Stimulated activated CD8-positive, alpha-beta memory T cell treated with anti-CD3 and anti-CD28 coated beads, Interleukin-15, amount 100 ng/mL, for 1 hour (primary cell): ENCODE data around the gene NSMCE1.

Experiments used
- DNase-seq: peaks from one replicate; pipeline ENCODE4 v3.0.0-alpha.2; 2020; ENCODE audit warnings: low read depth

The NSMCE1 gene

GRCh38 chr16:27191352-27191924, 77.1 kb downstream of the NSMCE1 start:
- no peak for DNase-seq

- no peak for DNase-seq
Measured at GRCh38 chr16:27190316-27190871, 78.2 kb downstream of the NSMCE1 start.

DNA sequence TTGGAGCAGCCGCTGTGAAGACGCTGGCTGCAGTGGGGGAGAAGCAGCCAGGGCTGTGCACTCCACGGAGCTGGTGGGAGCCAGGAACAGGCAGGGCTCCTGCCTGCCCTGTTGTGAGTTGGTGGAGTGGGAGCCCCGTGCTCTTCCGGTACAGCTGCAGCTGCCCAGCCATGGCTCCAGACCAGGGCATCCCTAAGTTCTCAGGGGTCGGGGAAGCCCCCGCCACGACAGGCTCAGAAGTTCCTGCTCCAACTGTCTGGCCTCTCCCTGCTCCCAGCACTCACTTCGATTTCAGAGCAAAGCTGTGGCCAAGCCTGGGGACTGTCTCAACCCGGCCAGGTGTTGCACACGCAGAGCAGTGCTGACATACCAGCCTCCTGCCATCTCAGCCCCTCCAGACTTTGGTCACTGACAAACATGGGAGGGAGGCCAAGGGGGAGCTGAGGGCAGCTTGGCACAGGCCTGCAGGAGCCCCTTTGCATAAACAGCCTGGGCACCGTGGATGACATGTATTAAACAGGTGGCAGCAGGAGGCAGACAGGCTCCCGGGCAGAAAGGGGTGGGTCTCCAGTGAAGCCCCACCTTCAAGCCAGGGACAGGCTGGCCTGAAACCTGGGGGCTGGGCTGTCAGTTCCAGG, 79.1 kb downstream of the NSMCE1 start:
- no peak for DNase-seq

DNA sequence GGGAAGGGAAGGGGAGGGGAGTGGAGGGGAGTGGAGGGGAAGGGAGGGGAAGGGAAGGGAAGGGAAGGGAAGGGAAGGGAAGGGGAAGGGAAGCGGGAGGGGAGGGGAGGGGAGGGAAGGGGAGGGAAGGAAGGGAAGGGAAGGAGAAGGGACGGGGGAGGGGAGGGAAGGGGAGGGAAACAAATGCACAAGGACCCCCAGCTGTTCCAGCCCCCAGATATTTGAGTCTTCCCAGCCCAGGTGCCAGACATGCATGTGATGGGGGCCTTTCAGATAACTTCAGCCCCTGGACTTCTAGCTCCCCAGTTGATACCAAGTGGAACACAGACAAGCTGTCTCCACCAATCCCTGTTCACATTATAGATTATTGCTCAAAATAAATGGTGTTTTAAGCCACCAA, 79.9 kb downstream of the NSMCE1 start:
- DNase-seq: no peak

DNA sequence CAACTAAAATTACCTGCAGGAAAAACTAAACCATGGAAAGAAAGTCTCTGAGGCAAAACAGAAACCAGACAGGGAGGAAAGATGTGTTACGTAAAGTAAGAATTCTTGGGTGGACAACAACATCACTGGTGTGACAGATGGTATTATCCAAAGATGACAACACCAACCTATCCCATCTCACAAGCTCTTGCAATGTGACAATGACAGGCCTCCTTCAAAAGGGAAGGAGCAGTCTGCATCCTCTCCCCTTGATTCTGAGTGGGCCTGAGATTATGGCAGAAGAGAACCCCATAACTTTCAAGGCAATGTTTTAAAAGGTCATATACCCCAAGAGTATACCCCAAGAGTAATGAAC, 82.8 kb downstream of the NSMCE1 start:
- no peak for DNase-seq

DNA sequence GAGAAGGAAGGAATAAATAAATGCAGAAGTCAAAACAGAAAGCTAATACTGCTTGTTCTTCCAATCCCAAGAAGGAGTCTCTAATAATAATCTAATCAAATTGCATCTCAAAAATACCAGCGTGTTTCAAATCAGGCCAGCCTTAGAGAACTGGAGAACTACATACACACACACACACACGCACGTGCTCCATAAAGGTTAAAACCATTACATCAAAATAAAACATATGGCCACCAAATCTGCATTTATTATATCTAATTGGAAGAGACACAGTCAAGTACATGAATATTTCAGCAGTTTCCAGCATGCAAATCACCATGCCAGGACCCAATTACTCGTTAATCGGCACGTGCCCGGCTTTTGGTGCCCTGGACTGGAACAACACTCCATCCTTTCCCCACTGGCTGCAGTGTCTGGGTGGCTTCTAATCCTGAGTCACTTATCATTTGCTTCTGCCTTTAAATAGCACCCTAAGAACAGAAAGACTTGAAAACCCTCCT, 85.6 kb downstream of the NSMCE1 start:
- DNase-seq: no peak

- DNase-seq: no peak
Measured at GRCh38 chr16:27181019-27181790, 87.4 kb downstream of the NSMCE1 start.

- DNase-seq: peak; percentile 81
Measured at GRCh38 chr16:27179500-27180072, 89.0 kb downstream of the NSMCE1 start.

DNA sequence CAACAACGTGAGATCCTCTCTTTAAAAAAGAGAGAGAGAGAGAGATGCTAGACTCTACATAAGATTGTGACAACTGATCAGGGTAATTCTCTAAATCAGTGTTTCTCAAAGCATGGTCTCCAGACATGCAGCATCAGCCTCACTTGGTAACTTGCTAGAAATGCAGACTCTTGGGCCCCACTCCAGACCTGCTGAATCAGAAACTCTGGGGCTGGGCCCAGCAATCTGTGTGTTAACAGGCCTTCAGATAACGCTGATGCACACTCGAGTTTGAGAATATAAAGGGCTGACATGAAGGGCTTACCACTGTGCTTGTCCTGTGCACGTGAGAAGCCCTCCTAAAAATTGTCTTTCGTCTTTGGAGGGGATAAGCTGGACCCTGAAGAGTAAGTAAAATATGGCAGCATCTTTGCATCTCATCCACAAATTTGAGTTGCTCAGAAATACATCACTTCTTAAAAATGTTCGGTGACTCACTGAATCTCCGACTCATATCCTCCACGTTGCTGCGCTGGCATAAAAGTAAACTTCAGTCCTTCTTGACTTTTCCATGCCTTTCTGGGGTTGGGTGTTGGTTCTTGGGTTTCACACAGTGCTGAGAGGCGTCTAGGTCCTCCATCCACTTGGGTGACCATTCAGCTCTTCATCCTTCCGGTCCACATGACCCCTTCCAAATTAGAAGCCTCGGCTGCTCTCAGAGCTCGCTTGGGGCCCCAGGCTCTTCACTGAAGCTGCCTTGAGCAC, 91.4 kb downstream of the NSMCE1 start:
- no peak for DNase-seq

GRCh38 chr16:27175888-27176287, 92.7 kb downstream of the NSMCE1 start:
- no peak for DNase-seq
